ENCODE data around the gene ALLC. TPM values are rescaled to one million over a fixed set of nuclear protein-coding genes. Genes with fewer than 3 reads are reported as not detected.

The ALLC gene
- total RNA-seq, 1 donor from 2014 or later, result not detected

DNA sequence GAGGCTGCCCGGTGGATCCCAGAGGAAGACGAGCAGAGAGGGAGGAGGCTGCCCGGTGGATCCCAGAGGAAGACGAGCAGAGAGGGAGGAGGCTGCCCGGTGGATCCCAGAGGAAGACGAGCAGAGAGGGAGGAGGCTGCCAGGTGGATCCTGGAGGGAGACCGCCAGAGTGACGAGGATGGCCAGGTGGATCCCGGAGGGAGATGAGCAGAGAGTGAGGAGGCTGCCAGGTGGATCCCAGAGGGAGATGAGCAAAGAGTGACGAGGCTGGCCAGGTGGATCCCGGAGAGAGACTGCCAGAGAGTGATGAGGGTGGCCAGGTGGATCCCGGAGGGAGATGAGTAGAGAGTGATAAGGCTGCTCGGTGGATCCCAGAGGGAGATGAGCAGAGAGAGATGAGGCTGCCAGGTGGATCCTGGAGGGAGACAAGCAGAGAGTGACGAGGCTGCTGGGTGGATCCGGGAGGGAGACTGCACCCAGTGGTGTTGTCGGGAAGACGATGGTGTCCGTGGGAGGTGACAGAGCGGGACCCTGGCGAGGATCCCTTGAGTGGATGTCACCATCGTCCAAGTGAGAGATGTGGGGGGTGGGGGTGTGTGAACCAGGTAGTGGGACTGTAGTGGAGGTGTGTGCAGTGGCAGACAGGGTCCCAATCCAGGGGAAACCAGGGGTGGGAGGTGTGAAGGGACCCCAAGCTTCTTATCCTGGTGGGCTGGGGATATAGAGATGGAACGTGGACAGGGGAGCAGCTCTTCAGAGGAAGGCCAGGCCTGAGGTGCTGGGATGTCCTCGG lies 67.7 kb downstream of the ALLC start:
- no peak for DNase-seq

DNA sequence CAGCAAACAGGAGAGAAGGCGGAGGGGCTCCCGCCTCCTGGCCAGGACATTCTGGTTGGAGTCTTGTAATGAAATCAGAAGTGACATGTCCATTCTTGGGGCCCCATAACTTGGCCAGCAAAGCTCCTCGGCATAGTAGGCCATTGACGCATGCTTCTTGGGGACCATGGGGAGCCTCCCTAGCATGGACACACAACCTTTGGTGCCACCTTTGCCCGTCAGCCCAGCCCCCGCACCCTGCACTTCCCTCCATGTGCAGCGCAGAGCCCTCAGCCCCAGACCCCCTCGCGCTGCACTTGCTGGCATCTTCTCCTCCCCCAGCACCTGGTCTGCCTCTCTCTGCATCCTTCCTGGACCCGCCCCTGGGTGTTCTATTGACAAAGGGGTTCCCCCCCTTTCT lies 68.5 kb downstream of the ALLC start:
- DNase-seq, result no peak

DNA sequence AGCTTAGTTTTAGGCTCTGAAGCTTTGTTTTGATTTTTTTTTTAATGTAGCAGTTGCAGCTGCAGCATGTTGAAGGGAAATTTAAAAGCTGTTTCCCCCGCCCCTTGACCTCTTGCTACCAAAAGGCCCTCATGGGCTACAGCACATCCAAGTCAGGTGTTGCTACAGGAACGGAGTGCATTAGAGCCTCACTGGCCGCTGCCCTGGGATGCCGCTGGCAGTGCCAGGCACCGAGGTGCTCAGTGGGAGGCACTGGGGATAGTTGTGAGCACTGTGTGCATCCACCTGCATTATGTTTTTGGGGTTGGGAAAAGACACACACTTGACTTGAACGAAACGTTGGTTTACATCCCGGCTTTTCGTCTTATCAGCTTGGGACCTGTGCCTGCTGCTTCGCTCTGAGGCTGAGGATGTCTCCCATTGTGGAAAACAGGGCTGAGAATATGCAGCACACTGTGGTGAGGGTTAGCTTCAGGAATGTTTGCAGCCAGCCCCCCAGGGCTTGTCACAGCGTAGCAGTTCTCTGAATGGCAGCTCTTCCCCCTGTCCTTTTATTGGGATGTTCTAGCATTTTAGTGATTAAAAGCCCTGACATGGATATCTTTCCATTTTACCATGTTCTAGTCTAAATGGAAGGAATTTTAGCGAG lies 69.5 kb downstream of the ALLC start:
- DNase-seq, result no peak

DNA sequence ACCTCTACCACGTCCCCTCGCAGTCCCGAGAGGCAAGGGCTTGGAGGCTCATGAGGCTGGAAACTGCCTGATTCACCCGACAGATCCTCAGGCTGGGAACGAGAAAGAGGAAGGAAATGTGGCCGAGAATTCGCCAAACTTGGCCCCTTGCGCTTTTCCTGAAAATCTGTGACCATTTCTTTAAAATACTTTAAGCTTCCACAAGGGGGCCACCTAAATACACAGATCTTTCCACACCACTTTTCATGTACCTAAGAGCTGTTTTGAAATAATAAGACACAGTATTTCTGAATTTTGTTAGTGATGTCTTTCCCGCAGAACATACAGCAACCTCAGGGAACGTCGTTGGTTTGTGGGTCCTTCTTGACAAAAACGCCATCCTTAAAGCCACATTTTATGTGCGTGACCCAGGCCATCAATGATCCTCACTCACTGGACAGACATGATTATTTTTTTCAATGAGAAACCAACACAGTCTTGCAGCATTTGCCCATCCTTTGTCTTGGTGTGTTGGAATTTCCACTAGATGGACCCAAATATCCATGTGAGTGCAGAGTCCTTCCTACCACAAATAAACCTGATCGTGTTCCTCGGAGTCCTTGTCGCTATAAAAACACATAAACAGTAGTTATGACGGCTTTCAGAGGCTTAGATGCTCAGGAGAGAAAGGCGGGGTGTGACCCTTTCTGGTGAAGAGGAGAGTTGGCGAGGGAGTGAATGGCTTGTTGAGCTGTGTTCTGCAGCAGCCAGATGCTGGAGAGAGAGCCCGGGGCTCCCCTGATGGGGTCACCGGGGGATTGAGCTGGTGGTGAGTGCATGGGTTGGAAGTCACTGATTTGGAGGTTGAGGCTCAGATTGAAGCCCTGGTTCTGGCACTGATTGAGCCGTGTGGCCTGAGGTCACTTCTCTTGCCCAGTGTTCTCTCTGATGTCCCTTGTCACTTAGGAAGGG lies 70.4 kb downstream of the ALLC start:
- DNase-seq, result no peak

DNA sequence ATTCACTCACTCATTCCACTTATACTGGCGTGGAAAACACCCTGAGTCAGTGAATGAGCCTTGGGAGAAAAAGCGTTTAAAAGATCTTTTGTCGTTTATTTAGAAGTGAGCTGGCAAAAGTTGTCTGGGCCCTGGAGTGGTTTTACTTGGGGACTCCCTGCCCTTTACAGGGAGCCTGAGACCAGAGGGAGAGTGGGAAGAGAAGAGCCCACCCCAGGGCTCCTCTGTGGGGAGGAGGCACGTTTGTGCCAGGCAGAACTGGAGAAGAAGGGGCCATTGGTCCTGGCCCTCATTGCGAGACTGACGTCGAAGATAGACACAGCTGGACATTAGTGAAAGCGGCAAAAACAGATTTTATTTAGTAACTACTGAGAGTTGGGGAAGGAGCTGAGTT lies 71.1 kb downstream of the ALLC start:
- no peak for DNase-seq

DNA sequence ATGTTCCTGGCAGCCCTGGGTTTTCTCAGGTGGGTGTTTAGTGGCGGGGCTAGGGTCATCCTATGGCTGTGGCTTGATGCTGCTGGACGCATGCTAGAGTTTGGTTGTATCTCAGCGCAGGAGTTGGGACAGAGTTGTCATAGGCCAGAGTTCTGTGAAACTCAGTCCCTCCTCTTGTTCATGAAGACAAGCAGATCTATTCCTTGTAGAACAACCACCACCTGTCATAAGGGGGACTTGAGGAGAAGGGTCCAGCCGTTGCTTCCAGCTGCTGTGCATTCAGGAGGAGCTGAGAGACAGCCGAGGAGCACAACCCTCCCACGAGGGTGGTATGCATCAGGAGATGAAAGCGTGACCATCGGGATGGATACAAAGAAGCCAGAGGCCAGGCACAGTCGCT lies 71.8 kb downstream of the ALLC start:
- no peak for DNase-seq

DNA sequence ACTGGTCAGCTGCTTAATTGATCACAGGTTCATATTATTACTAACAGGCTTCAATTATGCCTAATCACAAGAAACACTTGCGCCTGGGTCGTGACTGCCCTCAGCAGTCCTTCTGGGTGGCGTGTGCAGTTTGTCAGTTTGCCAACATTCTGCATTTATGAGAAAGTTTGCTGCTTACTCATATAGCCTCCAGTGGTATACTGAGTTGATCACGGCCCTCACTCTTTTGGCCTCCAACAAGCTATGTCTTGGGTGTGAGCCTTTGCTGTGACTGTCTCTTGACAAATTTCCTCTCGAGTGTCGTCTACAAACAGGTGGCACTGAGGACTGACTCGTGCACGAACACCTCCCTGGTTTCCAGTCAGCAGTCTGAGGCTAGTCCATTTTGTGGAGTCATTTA lies 72.6 kb downstream of the ALLC start:
- no peak for DNase-seq

DNA sequence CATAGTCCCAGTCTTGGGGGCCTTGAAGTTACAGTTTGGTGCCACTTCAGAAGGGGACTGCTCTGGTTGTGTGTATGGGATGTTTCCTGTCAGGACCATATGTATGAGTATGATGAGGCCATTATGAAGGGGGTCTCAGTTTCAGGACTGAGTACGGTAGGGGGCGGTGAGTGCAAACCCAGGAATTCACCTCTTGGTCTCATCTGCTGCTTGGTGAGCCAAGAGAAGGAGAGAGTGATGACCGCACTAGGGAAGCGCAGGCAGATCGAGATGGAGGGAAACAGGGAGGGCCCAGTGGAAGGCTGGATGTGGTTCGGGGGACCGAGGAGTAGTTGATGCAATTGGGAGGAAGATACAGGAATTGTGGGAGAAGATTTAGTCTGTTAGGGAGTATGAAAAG lies 73.8 kb downstream of the ALLC start:
- DNase-seq, result no peak

DNA sequence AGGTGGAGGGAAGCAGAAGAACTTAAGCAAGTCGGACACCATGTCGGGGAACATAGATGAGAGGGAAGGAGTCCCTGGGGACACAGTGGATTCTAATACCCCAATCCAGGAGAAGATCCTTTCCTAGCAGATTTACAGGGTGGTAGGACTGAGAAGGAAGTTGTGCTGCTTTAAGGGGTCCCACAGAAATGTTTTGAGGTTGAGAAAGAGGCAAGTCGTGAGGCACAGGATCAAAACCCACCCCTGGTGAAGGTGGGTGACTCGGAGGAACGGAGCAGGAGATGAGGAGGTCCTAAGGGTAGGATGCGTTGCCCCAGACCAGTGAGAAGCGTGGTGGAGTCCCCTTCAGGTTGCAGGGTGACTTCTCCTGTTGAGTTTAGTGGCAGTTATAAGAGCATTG lies 78.1 kb downstream of the ALLC start:
- no peak for DNase-seq

DNA sequence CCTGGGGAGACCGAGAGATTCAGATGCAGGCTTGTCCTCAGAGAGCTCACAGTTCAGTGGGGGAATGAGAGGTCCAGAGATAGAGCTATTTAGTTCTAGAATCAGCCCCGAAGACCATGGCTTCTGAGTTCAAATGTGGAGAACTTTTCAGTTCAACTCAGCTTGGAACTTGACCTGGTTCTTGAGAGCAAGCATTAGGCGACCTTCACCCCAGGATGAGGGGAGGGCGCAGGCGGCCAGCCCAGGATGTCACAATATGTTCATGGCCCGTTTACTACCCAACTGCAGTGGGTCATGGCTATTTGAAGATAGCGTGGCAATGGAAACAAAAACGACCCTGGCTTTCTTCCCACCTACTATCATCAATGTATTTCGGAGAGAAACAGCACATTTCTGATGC lies 79.1 kb downstream of the ALLC start:
- no peak for DNase-seq

DNA sequence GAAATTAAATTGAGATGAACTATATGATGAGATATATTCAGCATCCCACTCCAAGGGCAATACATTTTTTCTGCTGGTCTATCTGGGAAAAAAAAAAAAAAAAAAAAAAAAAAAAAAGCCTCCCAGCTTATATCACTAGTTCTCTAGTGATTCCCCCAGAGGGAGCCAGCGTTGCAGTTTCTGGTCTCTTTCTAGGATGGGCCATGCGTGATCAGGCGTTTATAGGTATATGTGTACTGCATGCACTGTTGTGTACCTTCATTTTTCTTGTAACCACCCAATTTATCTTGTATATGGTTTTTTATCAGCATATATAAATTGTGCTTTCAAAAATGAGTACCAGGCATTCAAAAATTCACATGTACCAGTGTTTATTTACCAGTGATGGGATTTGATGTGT lies 80.5 kb downstream of the ALLC start:
- no peak for DNase-seq

DNA sequence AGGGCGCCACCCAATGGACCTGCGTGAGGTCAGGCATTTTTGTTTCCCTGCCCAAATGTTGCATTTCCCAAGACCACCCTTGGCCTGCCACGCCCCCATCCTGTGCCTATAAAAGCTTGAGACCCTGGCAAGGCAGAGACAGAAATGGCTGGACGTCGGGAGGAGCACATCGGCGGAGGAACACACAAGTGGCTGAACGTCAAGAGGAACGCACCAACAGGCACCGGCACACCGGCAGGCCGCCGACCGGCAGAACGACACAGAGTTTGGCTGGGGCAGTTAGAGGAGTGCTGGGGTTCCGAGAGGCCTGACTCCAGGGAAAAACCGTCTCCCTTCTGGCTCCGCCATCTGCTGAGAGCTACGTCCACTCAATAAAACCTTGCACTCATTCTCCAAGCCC lies 81.3 kb downstream of the ALLC start:
- DNase-seq, result no peak

DNA sequence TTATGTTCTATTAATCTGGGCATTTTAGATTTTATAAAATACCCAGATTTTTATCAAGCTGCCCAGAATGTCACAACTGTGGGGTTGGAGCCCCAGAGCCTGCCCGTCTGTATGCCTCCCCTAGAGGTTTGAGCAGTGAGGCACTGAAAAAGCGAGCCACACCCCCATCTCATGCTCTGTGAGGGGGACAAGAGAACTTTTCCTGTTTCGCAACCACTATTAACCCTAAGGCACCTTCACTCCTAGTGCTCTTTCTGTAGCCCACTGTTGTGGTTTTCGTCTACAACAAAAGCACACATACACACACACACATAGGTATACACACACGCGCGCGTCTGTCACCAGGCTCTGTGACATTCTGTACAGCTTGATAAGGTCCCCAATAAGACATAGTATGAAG lies 83.4 kb downstream of the ALLC start:
- DNase-seq, result no peak

DNA sequence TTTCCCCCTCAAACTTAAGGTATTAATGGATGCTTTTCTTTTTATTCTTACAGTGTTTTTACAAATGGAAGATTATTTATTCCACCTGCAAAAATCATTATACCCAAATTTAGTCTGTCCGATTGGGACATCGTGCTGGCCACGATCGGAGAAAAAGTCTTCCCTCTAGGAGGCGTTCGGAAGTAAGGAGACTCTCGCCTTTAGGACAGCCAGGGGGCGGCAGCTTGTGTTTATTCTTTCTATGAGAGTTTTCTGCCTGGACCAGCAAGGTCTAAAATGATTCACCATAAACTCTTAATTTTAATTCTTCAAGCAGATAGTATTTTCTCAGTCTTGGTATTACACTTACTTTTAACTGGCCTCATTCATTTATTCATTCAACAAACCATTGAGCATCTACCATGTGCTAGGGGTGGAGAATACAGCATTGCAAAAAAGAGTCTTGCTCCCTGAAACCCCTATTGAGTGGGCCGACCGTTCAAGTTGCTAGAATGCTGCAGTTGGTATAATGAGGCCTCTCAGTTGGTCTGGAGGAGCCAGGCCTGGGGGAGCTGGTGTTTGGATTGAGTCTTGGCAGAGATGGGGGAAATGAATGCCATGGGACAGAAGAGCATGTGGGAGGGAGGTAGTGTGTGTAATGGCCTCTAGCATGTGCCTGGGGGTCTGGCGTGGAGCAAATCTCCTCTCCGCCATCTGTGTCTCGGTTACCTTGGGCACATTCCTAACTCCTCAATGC lies 84.0 kb downstream of the ALLC start:
- no peak for DNase-seq

DNA sequence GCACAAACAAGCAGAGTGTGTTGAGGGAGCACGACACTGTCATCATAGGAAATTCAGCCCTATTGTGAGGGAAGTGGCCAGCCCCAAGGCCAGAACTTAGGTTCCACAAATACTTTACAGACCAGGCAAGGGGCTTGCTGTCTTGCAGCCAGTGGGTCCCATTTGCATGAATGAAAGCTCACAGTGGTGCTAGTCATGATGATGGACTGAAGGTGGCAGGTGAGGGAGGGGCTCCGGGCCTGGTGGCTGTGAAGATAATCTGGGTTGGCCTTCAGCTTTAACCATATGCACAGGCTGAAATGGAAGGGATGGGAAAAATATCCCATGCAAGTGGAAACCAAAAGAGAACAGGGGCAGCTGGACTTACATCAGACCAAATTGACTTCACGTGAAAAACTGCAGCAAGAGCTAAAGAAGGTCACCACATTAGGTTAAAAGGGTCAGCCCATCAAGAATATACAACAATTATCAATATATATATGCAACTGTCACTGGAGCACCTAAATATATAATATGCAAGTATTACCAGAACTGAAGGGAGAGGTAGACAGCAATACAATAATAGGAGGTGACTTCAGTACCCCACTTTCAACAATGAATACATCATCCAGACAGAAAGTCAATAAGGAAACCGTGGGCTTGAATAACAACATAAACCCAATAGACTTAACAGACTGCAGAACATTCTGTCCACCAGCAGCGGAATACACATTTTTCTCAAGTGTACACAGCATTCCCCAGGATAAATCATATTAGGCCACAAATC lies 84.9 kb downstream of the ALLC start:
- no peak for DNase-seq

DNA sequence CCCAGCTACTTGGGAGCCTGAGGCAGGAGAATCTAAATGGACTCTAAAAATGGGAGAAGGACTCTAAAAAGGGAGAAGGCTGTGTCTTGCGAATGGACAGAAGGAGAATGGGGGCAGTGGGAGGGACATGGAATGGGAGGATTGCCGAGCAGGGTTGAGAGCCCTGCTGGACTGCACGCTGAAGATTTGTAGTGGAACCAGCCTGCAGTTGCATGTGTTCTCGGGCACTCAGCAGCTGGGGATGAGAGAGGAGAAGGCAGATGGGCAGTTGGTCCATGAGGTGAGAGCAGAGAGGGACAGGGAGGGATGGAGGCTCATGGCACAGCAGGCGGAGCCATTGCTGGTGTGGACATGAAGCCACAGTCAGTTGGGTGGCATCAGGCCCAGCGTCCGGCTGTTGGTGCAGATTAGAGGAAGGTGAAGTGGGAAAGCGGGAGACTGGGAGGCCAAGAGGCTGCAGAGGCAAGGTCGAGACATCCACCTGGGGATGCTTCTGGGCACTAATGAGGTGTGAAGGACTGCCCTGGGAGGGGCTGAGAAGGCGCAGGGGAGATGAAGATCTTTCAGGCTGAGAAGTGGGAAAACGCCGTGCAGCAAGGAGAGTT lies 86.1 kb downstream of the ALLC start:
- DNase-seq, result no peak

DNA sequence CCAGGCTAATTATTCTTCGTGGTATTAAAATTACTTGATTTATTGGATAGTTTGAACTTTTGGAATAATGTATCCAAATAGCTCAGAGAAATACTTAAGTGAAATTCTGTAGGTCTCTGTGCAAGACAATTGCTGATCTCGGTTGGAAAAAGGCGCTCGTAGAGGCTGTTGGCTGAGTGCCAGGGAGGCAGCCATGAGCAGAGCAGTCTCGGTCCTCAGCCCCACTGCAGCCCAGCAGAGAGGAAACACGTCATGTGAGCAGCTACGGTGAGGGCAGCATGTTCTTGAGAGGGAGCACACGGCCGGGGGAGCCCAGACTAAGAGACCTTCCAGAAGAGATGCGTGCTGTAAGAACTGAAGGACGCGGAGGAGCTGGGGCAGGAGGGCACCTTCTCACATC lies 87.9 kb downstream of the ALLC start:
- DNase-seq, result no peak

DNA sequence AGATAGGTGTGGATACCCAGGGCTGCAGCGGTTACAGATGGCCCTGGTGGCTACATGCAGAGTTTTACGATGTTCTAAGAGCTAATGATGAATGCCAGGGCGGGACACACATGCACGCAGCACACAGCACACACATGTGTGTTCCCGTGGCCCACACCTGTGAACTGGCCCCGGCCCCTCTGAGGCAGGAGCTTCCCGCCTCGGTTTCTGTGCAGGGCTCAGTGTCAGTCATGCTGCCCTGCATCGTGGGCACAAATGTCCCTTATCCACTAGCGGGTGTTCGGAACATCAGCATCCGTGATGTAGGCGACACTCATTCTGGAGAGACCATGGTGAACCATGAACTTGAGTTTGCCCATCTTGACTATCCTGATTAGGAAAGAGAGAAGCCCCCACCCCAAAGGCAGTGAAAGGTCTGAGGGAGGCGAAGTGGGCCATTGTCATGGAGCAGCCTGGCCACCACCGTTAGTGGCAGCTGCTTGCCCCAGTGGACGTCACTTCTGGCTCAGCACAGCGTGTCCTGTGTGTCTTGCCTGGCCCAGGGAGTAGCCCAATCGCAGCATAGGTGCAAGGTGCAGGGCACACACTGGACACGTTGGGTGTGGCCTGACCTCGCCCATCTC lies 89.1 kb downstream of the ALLC start:
- DNase-seq, result no peak

DNA sequence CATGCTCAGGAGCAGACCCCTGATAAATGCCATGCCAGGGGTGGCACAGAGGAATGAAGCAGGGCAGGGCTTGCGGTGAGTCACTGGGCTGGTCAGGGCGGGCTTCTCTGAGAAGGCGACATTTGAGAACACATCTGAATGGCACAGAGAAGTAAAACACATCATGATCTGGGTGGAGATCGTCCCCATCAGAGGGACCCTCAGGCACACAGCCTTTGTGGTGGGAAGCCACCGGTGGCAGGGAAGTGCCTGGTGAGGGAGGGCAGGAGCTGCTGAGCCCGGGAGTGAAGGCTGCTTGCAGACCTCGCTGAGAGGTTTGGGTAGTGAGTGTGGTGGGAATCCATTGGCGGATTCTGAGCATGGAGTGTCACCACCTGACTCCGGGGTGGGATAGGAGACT lies 89.8 kb downstream of the ALLC start:
- DNase-seq, result no peak

DNA sequence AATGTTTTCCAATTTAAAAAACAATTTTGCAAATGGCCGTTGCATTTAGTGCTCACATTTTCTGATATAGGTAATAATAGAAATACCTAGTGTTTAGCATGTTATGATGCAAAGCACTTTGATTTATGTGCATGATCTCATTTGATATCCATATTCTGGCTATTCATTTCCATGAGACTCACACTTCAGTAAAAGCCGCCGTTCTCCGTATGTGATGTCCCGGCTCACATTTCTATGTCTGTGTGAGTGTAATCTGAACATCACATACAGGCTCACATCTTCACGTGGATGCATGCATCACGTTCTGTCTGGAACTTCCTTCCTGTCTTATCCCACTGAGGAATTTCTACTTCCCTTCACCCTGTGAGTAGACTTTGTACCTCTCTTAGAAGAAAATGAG lies 91.2 kb downstream of the ALLC start:
- DNase-seq, result no peak

DNA sequence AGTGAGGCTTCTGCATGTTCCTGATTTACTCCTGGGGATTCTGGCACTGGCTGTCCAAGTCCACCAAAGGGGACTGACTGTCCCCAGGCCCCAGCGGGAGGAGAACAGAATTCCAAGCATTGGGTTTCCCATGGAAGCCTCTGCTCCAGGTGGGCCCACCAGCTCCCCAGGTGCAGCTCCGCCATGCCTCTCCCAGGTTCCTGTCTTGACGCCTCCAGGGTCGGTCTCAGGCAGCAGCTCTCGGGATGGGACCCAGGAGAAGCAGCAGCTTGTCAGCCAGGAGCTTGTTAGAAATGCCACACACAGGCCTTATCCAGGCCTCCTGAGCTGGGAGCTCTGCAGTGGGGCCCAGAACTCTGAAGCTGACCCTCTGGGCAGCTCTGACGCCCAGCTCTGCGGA lies 93.3 kb downstream of the ALLC start:
- no peak for DNase-seq
